H1 (cell line): ENCODE measurements around the gene BHLHE23. TPM values are rescaled to one million over a fixed set of nuclear protein-coding genes. Genes with fewer than 3 reads are reported as not detected.

Experiments used
- CTCF ChIA-PET: fragments of 300-600 bp; sonication (Branson Sonifier 250); formaldehyde crosslinking; loops from one replicate; lab custom pipeline; 2021; ENCODE audit not compliant: partially characterized antibody; lab: Charles Lee
- POLR2A ChIA-PET: fragments of 300-600 bp; sonication (Branson Sonifier 250); formaldehyde crosslinking; loops from one replicate; lab custom pipeline; 2021; ENCODE audit warnings: inconsistent platforms; ENCODE audit not compliant: partially characterized antibody; lab: Charles Lee
- DNase-seq, 2 experiments: peaks; one replicate each; pipeline versions ENCODE4 v3.0.0 to v3.0.0-alpha.2; 2010 to 2022; ENCODE audit warnings: low spot score in 2 of 2, low read depth in 1 of 2, mixed read lengths in 1 of 2
- FAIRE-seq: peaks from 2 replicates; lab custom pipeline; 2011; peaks lifted over from hg19 to GRCh38; lab: Jason Lieb, UNC
- H2AFZ ChIP-seq: 2 replicates; pipeline ENCODE4 v1.8.1; 2012; ENCODE audit warnings: low read length, inconsistent platforms
- H2AK5ac ChIP-seq: 2 replicates; pipeline ENCODE4 v1.6.1; 2013; ENCODE audit warnings: low read depth, low read length
- H2BK120ac ChIP-seq: replicated peaks from 2 replicates; pipeline ENCODE3; 2013; ENCODE audit warnings: low read depth, low read length, inconsistent platforms
- H2BK12ac ChIP-seq: 2 replicates; pipeline ENCODE4 v1.6.1; 2013; ENCODE audit warnings: low read depth, low read length
- H2BK15ac ChIP-seq: 2 replicates; pipeline ENCODE4 v1.6.1; 2013; ENCODE audit warnings: low read length
- H2BK20ac ChIP-seq: 2 replicates; pipeline ENCODE4 v1.6.1; 2013; ENCODE audit warnings: low read length
- H2BK5ac ChIP-seq: 2 replicates; pipeline ENCODE4 v1.6.1; 2013; ENCODE audit warnings: low read depth, low read length
- H3K14ac ChIP-seq: 2 replicates; pipeline ENCODE4 v1.6.1; 2013; ENCODE audit warnings: inconsistent platforms; ENCODE audit not compliant: insufficient read length
- H3K18ac ChIP-seq: 2 replicates; pipeline ENCODE4 v1.6.1; 2013; ENCODE audit warnings: low read length; ENCODE audit errors: extremely low read depth
- H3K23ac ChIP-seq: 2 replicates; pipeline ENCODE4 v1.6.1; 2013; ENCODE audit warnings: inconsistent platforms; ENCODE audit not compliant: insufficient read length
- H3K23me2 ChIP-seq: 2 replicates; pipeline ENCODE4 v1.6.1; 2013; ENCODE audit warnings: low read depth, low read length
- H3K27ac ChIP-seq: 2 replicates; pipeline ENCODE4 v1.6.1; 2011; ENCODE audit warnings: low read depth, low read length, inconsistent platforms
- H3K27me3 ChIP-seq, 4 experiments: replicated peaks in 1 of 4; 1 replicate in 1 of 4; 2 replicates in 3 of 4; pipeline versions ENCODE4 v1.6.1 to v1.8.1; 2011 to 2013; ENCODE audit warnings: low read length in 3 of 4, mild to moderate bottlenecking in 3 of 4, inconsistent platforms in 2 of 4, mixed read lengths in 2 of 4, moderate library complexity in 1 of 4; ENCODE audit not compliant: control insufficient read depth in 3 of 4, insufficient read depth in 3 of 4; ENCODE audit errors: extremely low read depth in 1 of 4
- H3K36me3 ChIP-seq, 4 experiments: 2 replicates each; pipeline versions ENCODE4 v1.6.1 to v1.8.1; 2011 to 2013; ENCODE audit warnings: mild to moderate bottlenecking in 4 of 4, low read length in 3 of 4, moderate library complexity in 2 of 4, control low read depth in 1 of 4, inconsistent platforms in 1 of 4; ENCODE audit not compliant: insufficient read depth in 4 of 4, control insufficient read depth in 2 of 4
- H3K4ac ChIP-seq: replicated peaks from 2 replicates; pipeline ENCODE3; 2013; ENCODE audit warnings: low read length, low read depth, mixed read lengths, inconsistent platforms; ENCODE audit not compliant: insufficient read length
- H3K4me1 ChIP-seq, 4 experiments: replicated peaks in 1 of 4; 1 replicate in 1 of 4; 2 replicates in 3 of 4; pipeline versions ENCODE4 v1.6.1 to v1.8.1; 2011 to 2013; ENCODE audit warnings: low read length in 3 of 4, inconsistent platforms in 2 of 4, mixed read lengths in 1 of 4; ENCODE audit not compliant: insufficient read depth in 4 of 4, control insufficient read depth in 3 of 4
- H3K4me2 ChIP-seq, 2 experiments: 2 replicates each; pipeline versions ENCODE4 v1.6.1 to v1.8.1; 2011 to 2013; ENCODE audit warnings: low read depth in 2 of 2, low read length in 2 of 2, control low read depth in 1 of 2, inconsistent platforms in 1 of 2, mild to moderate bottlenecking in 1 of 2; ENCODE audit not compliant: insufficient read depth in 1 of 2
- H3K4me3 ChIP-seq, 4 experiments: fragments of 200-600, 300-600 bp in 1 of 4; sonication (generic), shearing (Covaris generic), sonication (Bioruptor Twin) in 1 of 4; 2 replicates each; pipeline versions ENCODE4 v1.5.1 to v1.8.1; 2011 to 2016; ENCODE audit warnings: low read length in 4 of 4, low read depth in 3 of 4, control low read depth in 2 of 4, inconsistent platforms in 2 of 4, mild to moderate bottlenecking in 2 of 4, mixed read lengths in 1 of 4, moderate library complexity in 1 of 4; ENCODE audit not compliant: insufficient read depth in 2 of 4; ENCODE audit errors: extremely low read depth in 1 of 4
- H3K56ac ChIP-seq: replicated peaks from 2 replicates; pipeline ENCODE3; 2013; ENCODE audit warnings: low read depth, mild to moderate bottlenecking, mixed read lengths, low read length, inconsistent platforms; ENCODE audit not compliant: insufficient read length
- H3K79me1 ChIP-seq: 2 replicates; pipeline ENCODE4 v1.6.1; 2013; ENCODE audit warnings: low read depth, low read length, control low read depth
- H3K79me2 ChIP-seq, 2 experiments: 2 replicates each; pipeline versions ENCODE4 v1.6.1 to v1.8.1; 2012 to 2013; ENCODE audit warnings: low read length in 2 of 2, mild to moderate bottlenecking in 2 of 2, inconsistent platforms in 1 of 2; ENCODE audit not compliant: insufficient read depth in 2 of 2, control insufficient read depth in 1 of 2
- H3K9ac ChIP-seq, 4 experiments: replicated peaks in 1 of 4; 1 replicate in 1 of 4; 2 replicates in 3 of 4; pipeline versions ENCODE4 v1.6.1 to v1.8.1; 2011 to 2013; ENCODE audit warnings: low read depth in 3 of 4, low read length in 3 of 4, control low read depth in 2 of 4, mild to moderate bottlenecking in 2 of 4, moderate library complexity in 2 of 4, inconsistent platforms in 1 of 4; ENCODE audit errors: extremely low read depth in 1 of 4
- H3K9me3 ChIP-seq, 2 experiments: 2 replicates each; pipeline versions ENCODE4 v1.6.1 to v1.8.1; 2012 to 2013; ENCODE audit warnings: mild to moderate bottlenecking in 2 of 2, moderate library complexity in 2 of 2, control low read depth in 1 of 2, inconsistent platforms in 1 of 2, low read depth in 1 of 2, low read length in 1 of 2, mixed read lengths in 1 of 2; ENCODE audit not compliant: insufficient read depth in 2 of 2
- H4K20me1 ChIP-seq, 2 experiments: replicated peaks in 1 of 2; 2 replicates each; pipeline versions ENCODE3 to v1.8.1; 2011 to 2013; ENCODE audit warnings: inconsistent platforms in 2 of 2, low read length in 2 of 2, mild to moderate bottlenecking in 1 of 2; ENCODE audit not compliant: insufficient read depth in 2 of 2, control insufficient read depth in 1 of 2
- H4K5ac ChIP-seq: 2 replicates; pipeline ENCODE4 v1.6.1; 2013; ENCODE audit warnings: low read length, low read depth, mixed read lengths, inconsistent platforms; ENCODE audit not compliant: insufficient read length
- H4K8ac ChIP-seq: 2 replicates; pipeline ENCODE4 v1.8.0; 2013; ENCODE audit warnings: mild to moderate bottlenecking, moderate library complexity, low read length, inconsistent platforms; ENCODE audit not compliant: insufficient read depth; ENCODE audit errors: extremely low read depth
- H4K91ac ChIP-seq: replicated peaks from 2 replicates; pipeline ENCODE3; 2013; ENCODE audit warnings: low read length, mixed read lengths, inconsistent platforms; ENCODE audit not compliant: insufficient read length
- BRCA1 ChIP-seq: IDR thresholded peaks from 2 replicates; pipeline ENCODE4 v1.6.1; 2012; ENCODE audit warnings: low read depth, low read length, improper control_type of control experiment
- TBP ChIP-seq: IDR thresholded peaks from 2 replicates; pipeline ENCODE4 v1.6.1; 2011; ENCODE audit warnings: low read depth, low read length, improper control_type of control experiment
- TEAD4 ChIP-seq: IDR thresholded peaks from 2 replicates; pipeline ENCODE4 v1.6.1; 2012; ENCODE audit warnings: low read depth, low read length, inconsistent platforms, mixed read lengths
- WGBS, 2 experiments: shearing (Covaris generic) in 1 of 2; methylation state at CpG; one replicate each; pipeline versions ENCODE4 v1.1.6 to v1.1.7; 2013 to 2015; ENCODE audit warnings: low lambda C conversion rate in 2 of 2, mixed read lengths in 2 of 2, inconsistent platforms in 1 of 2, low coverage in 1 of 2, missing lambda C conversion rate in 1 of 2; ENCODE audit not compliant: insufficient replicate concordance in 2 of 2, insufficient coverage in 1 of 2, insufficient read length in 1 of 2; ENCODE audit errors: extremely low coverage in 1 of 2, missing lambda C conversion rate in 1 of 2; 5-methylcytosine and 5-hydroxymethylcytosine counted together
- polyA plus RNA-seq, 7 experiments: library from polyadenylated mRNA; depleted of rRNA in 3 of 7; stranded (reverse) in 5 of 7; unstranded in 2 of 7; fragments of >200 nt in 5 of 7; fragments of 200-250 nt in 2 of 7; gene quantifications; 1 replicate in 5 of 7; 2 replicates in 1 of 7; 4 replicates in 1 of 7; pipeline versions ENCODE4 v1.2.1 to v1.2.3, GENCODE V29; 2011 to 2013; ENCODE audit warnings: missing spikeins in 2 of 7, mixed read lengths in 2 of 7
- total RNA-seq: library from RNA; stranded (reverse); fragmentation: NEBNext Ultra II Directional; extraction: Animal tissue kit (Norgen Biotek cat#: 25700); gene quantifications from 2 replicates; pipeline ENCODE4 v1.2.1, GENCODE V29; 2021
- TF ChIP-seq, protein P1 (sequence below): IDR thresholded peaks from 2 replicates; pipeline ENCODE4 v1.6.1; 2011; ENCODE audit warnings: low read depth, mild to moderate bottlenecking, low read length; ENCODE audit not compliant: insufficient read depth

BHLHE23 gene
- total and polyA plus RNA-seq, 2 of the 8 experiments (the other 6 are each of a cell fraction or from before 2014, with no cell fraction given), result 0.47 TPM; not detected in 1

DNA sequence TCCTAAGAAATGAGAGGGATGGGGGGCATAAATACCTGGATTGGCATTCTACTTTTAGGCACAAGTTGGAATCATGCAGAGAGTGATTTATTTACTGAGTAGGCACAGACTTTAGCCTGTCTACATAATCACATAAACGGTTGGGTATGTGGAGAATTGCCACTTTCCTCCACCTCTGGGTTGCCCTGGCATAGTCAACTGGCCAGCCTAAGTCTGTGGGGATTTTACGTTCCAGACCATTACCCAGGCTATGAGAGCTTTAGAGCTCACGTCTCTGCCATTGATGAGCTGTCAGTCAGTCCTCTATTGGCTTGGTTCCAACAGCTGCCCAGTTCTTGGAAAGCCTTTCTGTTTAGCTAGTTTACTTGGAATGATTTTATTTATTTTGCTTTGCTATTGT lies 5.0 kb upstream of the BHLHE23 start:
- Histone ChIP-seq H3K56ac (no peak overlapping the region), H2BK12ac (no peak overlapping the region)
- POLR2A ChIA-PET, result interaction anchor here (1.8 kb wide), 1 partner anchor 84 kb away, joined by 4 read pairs; no protein-coding TSS in a partner anchor
- TF ChIP-seq, protein P1, sequence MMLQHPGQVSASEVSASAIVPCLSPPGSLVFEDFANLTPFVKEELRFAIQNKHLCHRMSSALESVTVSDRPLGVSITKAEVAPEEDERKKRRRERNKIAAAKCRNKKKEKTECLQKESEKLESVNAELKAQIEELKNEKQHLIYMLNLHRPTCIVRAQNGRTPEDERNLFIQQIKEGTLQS, result no peak
- no peak for TF ChIP-seq TBP
- TF ChIP-seq TEAD4, result no peak
- TF ChIP-seq BRCA1, result no peak

More for the DNA sequence above, 5.0 kb upstream of the BHLHE23 start:
- Histone ChIP-seq H3K27ac (no peak overlapping the region), H3K4me3 (no peak overlapping the region), H4K5ac (no peak overlapping the region), H3K27me3 (peaks cover 25 to 49% (median 37%) of the 10 kb centered on the region in 4 experiments), H2BK120ac (no peak overlapping the region), H2BK5ac (no peak overlapping the region), H2BK20ac (no peak overlapping the region), H3K23me2 (peaks cover 1% of the 10 kb centered on the region; the same call in 1 of the 2 replicates), H2BK15ac (no peak overlapping the region), H3K18ac (no peak overlapping the region), H3K14ac (no peak overlapping the region), H4K20me1 (peaks cover 4% of the 10 kb centered on the region in 2 experiments), H3K4ac (no peak overlapping the region), H3K9me3 (peaks cover 5 to 8% of the 10 kb centered on the region in 2 experiments), H3K36me3 (peaks cover 0 to 4% (median 0%) of the 10 kb centered on the region in 4 experiments; a peak in 1 of 8 replicates), H4K91ac (no peak overlapping the region), H3K4me1 (peaks cover 0 to 29% (median 19%) of the 10 kb centered on the region in 4 experiments; a peak in 6 of 7 replicates), H2AFZ (no peak overlapping the region), H3K4me2 (no peak overlapping the region), H3K79me1 (no peaks in the 10 kb centered on the region), H4K8ac (no peak overlapping the region), H3K9ac (no peak overlapping the region), H3K23ac (no peak overlapping the region), H2AK5ac (no peak overlapping the region), H3K79me2 (no peaks in the 10 kb centered on the region)
- CTCF ChIA-PET, result interaction anchor here (0.6 to 1.6 kb wide), 7 partner anchors 22 to 189 kb away, joined by 3 to 5 read pairs (median 3); no protein-coding TSS in a partner anchor
- FAIRE-seq, result no peak
- 83% methylated on average over 3 of the region's 3 CpGs; no CpG with 5 or more reads in 1 of the 2 experiments for WGBS, 2 experiments
- DNase-seq, result no peak
